ENCODE data around the gene MYOM1.

MYOM1 gene

DNA sequence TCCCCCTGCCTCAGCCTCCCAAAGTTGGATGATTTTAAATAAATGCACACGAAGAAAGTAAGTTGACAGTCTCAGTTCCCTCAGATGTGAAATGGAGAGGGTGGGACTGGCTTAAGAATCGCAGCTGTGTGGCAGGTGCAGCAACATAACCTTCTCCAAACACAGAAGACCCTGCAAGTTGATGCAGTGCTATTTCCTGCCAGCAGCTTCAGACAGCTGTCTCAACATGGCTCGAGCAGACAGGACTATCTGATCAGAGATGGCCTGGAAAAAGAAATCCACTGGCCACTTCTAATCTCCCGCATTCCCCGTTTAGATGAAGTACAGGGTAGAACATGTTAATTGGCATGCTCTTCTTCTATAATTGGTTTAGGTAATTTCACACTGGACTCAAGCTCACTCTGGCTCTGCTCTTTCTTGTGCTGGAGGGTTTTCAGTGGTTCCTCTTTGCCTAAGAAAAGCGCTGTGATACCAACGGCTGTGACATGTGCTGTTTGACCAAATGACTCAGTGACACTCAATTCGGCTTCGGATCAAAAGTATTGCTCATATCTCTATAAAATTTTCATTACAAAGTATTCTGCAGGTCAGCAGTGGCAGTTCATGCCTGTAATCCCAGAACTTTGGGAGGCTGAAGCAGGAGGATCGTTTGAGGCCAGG, 40.2 kb downstream of the MYOM1 start:
- TF ChIP-seq, protein P1, sequence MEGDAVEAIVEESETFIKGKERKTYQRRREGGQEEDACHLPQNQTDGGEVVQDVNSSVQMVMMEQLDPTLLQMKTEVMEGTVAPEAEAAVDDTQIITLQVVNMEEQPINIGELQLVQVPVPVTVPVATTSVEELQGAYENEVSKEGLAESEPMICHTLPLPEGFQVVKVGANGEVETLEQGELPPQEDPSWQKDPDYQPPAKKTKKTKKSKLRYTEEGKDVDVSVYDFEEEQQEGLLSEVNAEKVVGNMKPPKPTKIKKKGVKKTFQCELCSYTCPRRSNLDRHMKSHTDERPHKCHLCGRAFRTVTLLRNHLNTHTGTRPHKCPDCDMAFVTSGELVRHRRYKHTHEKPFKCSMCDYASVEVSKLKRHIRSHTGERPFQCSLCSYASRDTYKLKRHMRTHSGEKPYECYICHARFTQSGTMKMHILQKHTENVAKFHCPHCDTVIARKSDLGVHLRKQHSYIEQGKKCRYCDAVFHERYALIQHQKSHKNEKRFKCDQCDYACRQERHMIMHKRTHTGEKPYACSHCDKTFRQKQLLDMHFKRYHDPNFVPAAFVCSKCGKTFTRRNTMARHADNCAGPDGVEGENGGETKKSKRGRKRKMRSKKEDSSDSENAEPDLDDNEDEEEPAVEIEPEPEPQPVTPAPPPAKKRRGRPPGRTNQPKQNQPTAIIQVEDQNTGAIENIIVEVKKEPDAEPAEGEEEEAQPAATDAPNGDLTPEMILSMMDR (IDR thresholded peaks at IDR 0.05; ENCODE audit: control insufficient read depth, extremely low read depth, insufficient read depth): no peak
- no peak for DNase-seq (ENCODE audit: low read depth)
- no peak overlapping the region for H3K4me3 ChIP-seq (ENCODE audit: low read depth, low read length)

DNA sequence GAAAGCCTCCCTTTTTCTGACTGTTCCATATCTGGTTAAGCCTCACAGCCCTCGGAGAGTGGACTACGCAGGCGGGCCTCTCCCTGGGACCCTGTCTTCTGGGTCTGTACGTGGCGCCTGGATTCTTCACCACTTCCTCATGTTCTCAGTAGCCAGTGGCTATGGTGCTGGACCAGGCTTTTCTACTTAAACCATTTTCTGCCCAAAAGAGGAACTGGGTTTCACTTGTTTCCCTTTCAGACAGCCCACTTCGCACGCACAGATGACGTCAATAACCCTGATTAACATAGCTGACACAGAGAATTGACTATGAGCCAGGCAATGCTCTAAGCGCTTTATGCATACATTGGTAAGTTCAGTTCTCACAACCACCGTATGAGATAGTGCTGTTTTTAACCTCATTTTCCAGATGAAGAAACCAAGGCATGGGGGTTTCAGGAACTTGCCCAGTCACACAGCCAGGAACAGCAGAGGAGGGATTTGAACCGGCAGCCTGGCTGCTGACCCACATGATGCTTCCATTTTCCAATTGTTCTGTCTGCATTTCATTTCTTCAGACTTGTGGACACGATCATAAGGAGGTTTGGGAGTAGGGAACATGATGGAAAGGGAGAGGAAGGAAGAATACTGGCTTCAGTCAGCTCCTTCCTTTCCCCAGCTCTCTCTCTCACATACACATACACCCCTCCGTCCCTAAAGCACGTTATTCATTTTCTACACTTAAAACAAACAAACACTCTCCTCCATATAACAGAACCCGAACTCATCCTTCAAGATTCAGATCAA, 41.7 kb downstream of the MYOM1 start:
- H3K4me3 ChIP-seq (ENCODE audit: low read depth, low read length): no peak overlapping the region
- TF ChIP-seq, protein P1 (IDR thresholded peaks at IDR 0.05; ENCODE audit: control insufficient read depth, extremely low read depth, insufficient read depth): no peak
- no peak for DNase-seq (ENCODE audit: low read depth)

GRCh38 chr18:3175195-3175758, 44.5 kb downstream of the MYOM1 start:
- TF ChIP-seq, protein P1 (IDR thresholded peaks at IDR 0.05; ENCODE audit: control insufficient read depth, extremely low read depth, insufficient read depth): no peak
- no peak overlapping the region for H3K4me3 ChIP-seq (ENCODE audit: low read depth, low read length)
- no peak for DNase-seq (ENCODE audit: low read depth)

GRCh38 chr18:3172097-3172496, 47.7 kb downstream of the MYOM1 start:
- no peak for DNase-seq (ENCODE audit: low read depth)
- TF ChIP-seq, protein P1 (IDR thresholded peaks at IDR 0.05; ENCODE audit: control insufficient read depth, extremely low read depth, insufficient read depth): no peak
- H3K4me3 ChIP-seq (ENCODE audit: low read depth, low read length): no peak overlapping the region

DNA sequence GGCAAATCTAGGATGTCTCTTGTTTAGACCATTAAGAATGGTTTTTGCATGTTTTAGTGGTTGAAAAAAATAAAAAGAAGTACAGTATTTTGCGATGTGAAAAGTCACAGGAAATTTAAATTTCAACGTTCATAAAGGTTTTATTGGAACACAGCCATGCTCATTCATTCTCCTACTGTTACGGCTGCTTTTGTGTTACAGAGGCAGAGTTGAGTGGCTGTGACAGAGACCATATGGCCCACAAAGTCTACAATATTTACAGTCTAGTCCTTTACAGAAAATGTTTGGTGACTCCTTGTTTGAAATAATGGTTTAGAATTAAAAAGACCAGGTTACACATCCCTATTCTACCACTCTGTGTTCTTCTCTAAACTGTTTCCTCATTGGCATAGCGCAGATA, 48.1 kb downstream of the MYOM1 start:
- DNase-seq (ENCODE audit: low read depth): no peak
- TF ChIP-seq, protein P1 (IDR thresholded peaks at IDR 0.05; ENCODE audit: control insufficient read depth, extremely low read depth, insufficient read depth): no peak

DNA sequence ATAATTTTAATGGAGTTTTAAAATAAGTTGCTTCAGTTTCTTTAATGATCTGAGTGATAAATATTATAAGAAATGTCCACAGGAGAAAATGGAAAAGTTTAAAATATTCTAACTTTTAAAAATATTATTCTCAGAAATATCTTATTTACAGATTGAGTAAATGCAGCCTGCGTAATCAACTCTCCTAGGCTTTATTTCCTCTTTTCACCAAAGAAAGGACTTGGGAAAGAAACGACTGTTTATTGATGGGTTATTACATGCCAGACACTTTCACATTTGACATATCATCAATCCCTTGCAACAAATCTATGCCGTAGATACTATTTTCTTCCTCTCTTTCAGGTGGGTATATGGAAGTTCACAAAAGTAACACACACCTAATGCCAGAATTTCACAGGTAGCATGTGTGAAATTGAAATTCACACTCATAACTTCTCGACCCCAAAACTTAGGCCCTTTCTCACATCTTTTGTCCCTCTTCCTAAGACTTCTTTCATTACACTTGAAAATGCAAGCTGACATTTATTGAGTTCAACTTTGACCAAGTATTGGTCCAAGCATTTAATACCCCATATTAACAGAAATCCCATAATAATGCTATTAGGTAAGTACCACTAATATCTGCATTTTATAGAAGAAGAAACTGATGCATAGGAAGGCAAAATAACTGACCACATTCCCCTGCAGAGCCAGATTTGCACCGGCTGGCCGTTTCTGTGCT, 49.2 kb downstream of the MYOM1 start:
- no peak overlapping the region for H3K4me3 ChIP-seq (ENCODE audit: low read depth, low read length)
- no peak for DNase-seq (ENCODE audit: low read depth)
- TF ChIP-seq, protein P1 (IDR thresholded peaks at IDR 0.05; ENCODE audit: control insufficient read depth, extremely low read depth, insufficient read depth): no peak

More for the DNA sequence above, 48.1 kb downstream of the MYOM1 start:
- no peak overlapping the region for H3K4me3 ChIP-seq (ENCODE audit: low read depth, low read length)
